Stomach smooth muscle (tissue), 2 donors: ENCODE measurements around the gene AK8.

Experiments
- H3K27ac ChIP-seq: one replicate; pipeline ENCODE4 v1.7.0; 2013; ENCODE audit warnings: mild to moderate bottlenecking, low read length, inconsistent platforms
- H3K27me3 ChIP-seq, 2 donors: one replicate each; pipeline ENCODE4 v1.7.0; 2013; ENCODE audit warnings: low read length in 2 of 2; ENCODE audit not compliant: insufficient read depth in 2 of 2, control insufficient read depth in 1 of 2
- H3K36me3 ChIP-seq, 2 donors: one replicate each; pipeline ENCODE4 v1.7.0; 2013; ENCODE audit warnings: low read length in 2 of 2; ENCODE audit not compliant: control insufficient read depth in 2 of 2, insufficient read depth in 2 of 2
- H3K4me1 ChIP-seq: one replicate; pipeline ENCODE4 v1.7.0; 2013; ENCODE audit warnings: low read length; ENCODE audit not compliant: control insufficient read depth, insufficient read depth
- H3K4me3 ChIP-seq, 2 donors: one replicate each; pipeline ENCODE4 v1.7.0; 2013; ENCODE audit warnings: low read length in 2 of 2
- H3K9ac ChIP-seq, 2 donors: one replicate each; pipeline ENCODE4 v1.7.0; 2013; ENCODE audit warnings: low read length in 2 of 2, mild to moderate bottlenecking in 1 of 2
- H3K9me3 ChIP-seq, 2 donors: one replicate each; pipeline ENCODE4 v1.7.0; 2013; ENCODE audit warnings: low read length in 2 of 2; ENCODE audit not compliant: control insufficient read depth in 2 of 2
- donor health status: healthy.
- donor health status: Pancreatic carcinoma.

Gene AK8

GRCh38 chr9:132681561-132681960 lies 196.5 kb downstream of the AK8 start:
- Histone ChIP-seq H3K9me3 (no peaks in the 10 kb centered on the region), H3K4me1 (no peaks in the 10 kb centered on the region), H3K27ac (no peak overlapping the region), H3K9ac (no peak overlapping the region), H3K27me3 (no peaks in the 10 kb centered on the region), H3K36me3 (peaks cover 39 to 40% of the 10 kb centered on the region in 2 donors), H3K4me3 (no peak overlapping the region)

- Histone ChIP-seq H3K36me3 (peaks cover 31 to 32% of the 10 kb centered on the region in 2 donors), H3K4me3 (no peak overlapping the region), H3K27ac (no peak overlapping the region), H3K9me3 (no peaks in the 10 kb centered on the region), H3K27me3 (no peaks in the 10 kb centered on the region), H3K9ac (no peak overlapping the region), H3K4me1 (no peaks in the 10 kb centered on the region)
Measured at GRCh38 chr9:132679946-132680625, 198.0 kb downstream of the AK8 start.

DNA sequence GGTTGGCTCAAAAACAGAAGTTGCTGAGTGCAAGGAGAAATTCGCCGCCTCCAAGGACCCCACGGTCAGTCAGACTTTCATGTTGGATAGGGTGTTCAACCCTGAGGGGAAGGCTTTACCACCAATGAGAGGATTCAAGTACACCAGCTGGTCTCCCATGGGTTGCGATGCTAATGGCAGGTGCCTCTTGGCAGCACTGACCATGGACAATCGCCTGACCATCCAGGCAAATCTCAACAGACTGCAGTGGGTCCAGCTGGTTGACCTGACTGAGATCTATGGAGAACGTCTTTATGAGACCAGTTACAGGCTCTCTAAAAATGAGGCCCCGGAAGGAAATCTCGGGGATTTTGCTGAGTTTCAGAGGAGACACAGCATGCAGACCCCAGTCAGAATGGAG lies 200.1 kb downstream of the AK8 start:
- no peaks in the 10 kb centered on the region for H3K27me3 ChIP-seq
- no peaks in the 10 kb centered on the region for H3K9me3 ChIP-seq
- no peaks in the 10 kb centered on the region for H3K4me1 ChIP-seq
- no peak overlapping the region for H3K27ac ChIP-seq
- H3K36me3 ChIP-seq, result peaks cover 20 to 21% of the 10 kb centered on the region in 2 donors
- H3K4me3 ChIP-seq, result no peak overlapping the region
- no peak overlapping the region for H3K9ac ChIP-seq
